Muscle layer of colon (tissue), 2 donors: ENCODE data around the gene TMIGD2.
"Not testable (repeated sequence)": the region's sequence is repeated elsewhere in the genome, so short reads cannot be mapped to it uniquely, and the experiment has no call there.

Experiments used
- H3K27ac ChIP-seq: one replicate; pipeline ENCODE4 v1.7.0; 2013; ENCODE audit warnings: low read depth, mild to moderate bottlenecking, low read length, moderate library complexity
- H3K27me3 ChIP-seq, 2 donors: one replicate each; pipeline ENCODE4 v1.7.0; 2013; ENCODE audit warnings: low read length in 2 of 2, mild to moderate bottlenecking in 2 of 2; ENCODE audit not compliant: insufficient read depth in 2 of 2, control insufficient read depth in 1 of 2
- H3K36me3 ChIP-seq: one replicate; pipeline ENCODE4 v1.7.0; 2013; ENCODE audit warnings: mild to moderate bottlenecking, low read length; ENCODE audit not compliant: insufficient read depth
- H3K4me1 ChIP-seq: one replicate; pipeline ENCODE4 v1.7.0; 2013; ENCODE audit warnings: mild to moderate bottlenecking, low read length; ENCODE audit not compliant: insufficient read depth
- H3K4me3 ChIP-seq, 2 donors: one replicate each; pipeline ENCODE4 v1.7.0; 2013; ENCODE audit warnings: low read length in 2 of 2, low read depth in 1 of 2, mild to moderate bottlenecking in 1 of 2, moderate library complexity in 1 of 2
- H3K9ac ChIP-seq: one replicate; pipeline ENCODE4 v1.7.0; 2013; ENCODE audit warnings: low read length
- H3K9me3 ChIP-seq: one replicate; pipeline ENCODE4 v1.7.0; 2013; ENCODE audit warnings: mild to moderate bottlenecking, low read length
- donor health status: abdominal sarcoma.
- donor health status: Adenocarcinoma of cecum.

TMIGD2 gene

DNA sequence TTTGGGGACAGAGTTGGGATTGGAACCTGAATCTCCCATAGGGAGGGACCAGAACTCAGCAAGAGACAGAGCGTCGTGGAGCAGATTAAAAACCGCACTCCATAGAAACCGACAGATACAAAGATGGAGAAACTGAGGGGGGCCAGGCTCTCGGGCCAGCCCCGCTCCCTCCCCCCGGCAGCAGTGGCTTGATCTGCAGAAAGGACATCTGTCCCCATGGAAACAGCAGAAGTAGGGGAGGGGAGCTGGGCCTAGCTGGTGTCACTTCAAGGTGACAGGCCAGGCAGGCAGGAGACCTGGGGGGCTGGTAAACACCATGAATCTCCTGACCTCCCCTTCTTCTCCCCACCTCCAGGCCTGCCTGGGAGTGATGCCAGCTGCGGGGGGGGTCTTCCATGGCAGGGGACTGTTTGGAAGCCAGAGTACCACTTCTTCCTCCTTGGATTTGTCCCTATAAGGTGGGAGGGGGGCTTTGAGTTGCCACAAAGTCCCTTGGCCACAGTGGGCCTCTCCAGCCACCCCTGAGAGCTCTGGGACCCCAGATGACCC, 10.9 kb downstream of the TMIGD2 start:
- Histone ChIP-seq H3K27me3 (peaks cover 0 to 3% of the 10 kb centered on the region in 2 donors), H3K27ac (no peak overlapping the region), H3K4me1 (no peaks in the 10 kb centered on the region), H3K9ac (no peak overlapping the region), H3K4me3 (no peak overlapping the region), H3K9me3 (no peaks in the 10 kb centered on the region), H3K36me3 (no peaks in the 10 kb centered on the region)

DNA sequence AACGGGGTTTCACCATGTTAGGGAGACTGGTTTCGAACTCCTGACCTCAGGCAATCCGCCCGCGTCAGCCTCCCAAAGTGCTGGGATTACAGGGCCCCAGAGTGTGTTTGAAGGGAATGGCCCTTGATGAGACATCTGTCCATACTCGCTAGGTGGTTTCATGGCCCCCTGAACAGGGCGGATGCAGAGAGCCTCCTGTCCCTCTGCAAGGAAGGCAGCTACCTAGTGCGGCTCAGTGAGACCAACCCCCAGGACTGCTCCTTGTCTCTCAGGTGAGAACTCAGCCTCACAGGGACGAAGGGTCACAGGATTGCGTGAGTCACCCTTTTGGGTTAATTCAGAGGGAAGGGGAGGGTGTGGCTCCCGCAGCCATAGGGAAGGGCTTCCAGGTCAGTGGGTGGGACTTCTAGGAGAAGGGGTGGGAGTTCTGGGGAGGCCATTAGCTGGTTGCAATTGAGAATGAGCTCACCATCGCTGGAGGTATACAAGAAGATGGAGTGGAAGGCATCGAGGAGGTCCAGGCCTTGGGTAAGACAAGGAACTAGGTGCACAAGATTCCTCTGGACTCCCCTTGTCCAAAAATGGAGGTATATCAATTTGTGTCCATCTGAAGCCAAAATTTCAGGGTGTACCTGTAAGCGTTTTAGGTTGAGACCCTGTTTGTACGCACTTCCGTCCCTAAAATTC, 14.0 kb downstream of the TMIGD2 start:
- Histone ChIP-seq H3K9ac (no peak overlapping the region), H3K4me3 (no peak overlapping the region), H3K9me3 (no peaks in the 10 kb centered on the region), H3K36me3 (no peaks in the 10 kb centered on the region), H3K27ac (no peak overlapping the region), H3K4me1 (no peaks in the 10 kb centered on the region), H3K27me3 (peaks cover 5 to 6% of the 10 kb centered on the region in 2 donors)

GRCh38 chr19:4286141-4286540, 16.0 kb downstream of the TMIGD2 start:
- not testable (repeated sequence) for H3K27ac ChIP-seq, H3K4me1 ChIP-seq, H3K36me3 ChIP-seq

GRCh38 chr19:4284974-4285373, 17.2 kb downstream of the TMIGD2 start:
- H3K4me3 ChIP-seq: no peak overlapping the region
- H3K9ac ChIP-seq: no peak overlapping the region

More at GRCh38 chr19:4286141-4286540, 16.0 kb downstream of the TMIGD2 start:
- not testable (repeated sequence) for H3K9ac ChIP-seq, H3K27me3 ChIP-seq, H3K4me3 ChIP-seq, H3K9me3 ChIP-seq

DNA sequence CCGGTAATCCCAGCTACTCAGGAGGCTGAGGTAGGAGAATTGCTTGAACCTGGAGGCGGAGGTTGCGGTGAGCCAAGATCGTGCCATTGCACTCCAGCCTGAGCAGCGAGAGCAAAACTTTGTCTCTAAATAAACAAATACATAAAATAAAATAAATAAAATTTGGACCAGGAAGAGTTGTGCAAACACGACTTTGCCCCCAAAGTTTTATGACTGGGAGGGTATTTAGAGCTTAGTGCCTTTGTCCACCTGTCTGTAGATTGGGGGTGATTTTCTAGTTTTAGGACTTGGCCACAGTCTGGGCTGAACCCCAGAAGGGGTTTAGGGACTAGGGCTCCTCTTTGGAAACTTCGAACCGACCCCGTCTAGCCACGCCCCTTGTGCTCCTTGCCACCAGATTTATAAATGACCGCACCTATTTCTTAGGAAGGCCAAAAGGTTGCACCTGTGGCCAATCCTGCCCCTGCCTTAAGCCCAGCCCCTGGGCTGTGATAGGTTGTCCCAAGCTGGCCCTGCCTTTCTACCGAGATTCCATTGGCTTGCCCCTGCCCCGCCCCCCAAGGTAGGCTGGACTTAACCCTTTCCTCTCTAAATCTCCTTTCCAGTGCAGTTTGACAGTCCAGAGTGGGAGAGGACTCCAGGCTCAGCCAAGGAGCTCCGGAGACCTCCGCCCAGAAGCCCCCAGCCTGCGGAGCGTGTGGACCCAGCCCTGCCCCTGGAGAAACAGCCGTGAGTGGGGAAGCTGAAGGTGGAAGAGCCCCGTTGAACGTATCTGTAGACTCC, 17.8 kb downstream of the TMIGD2 start:
- peaks cover 13 to 28% of the 10 kb centered on the region in 2 donors for H3K27me3 ChIP-seq
- H3K9me3 ChIP-seq: no peaks in the 10 kb centered on the region
- no peaks in the 10 kb centered on the region for H3K4me1 ChIP-seq
- no peak overlapping the region for H3K9ac ChIP-seq
- H3K27ac ChIP-seq: no peak overlapping the region
- no peaks in the 10 kb centered on the region for H3K36me3 ChIP-seq
- no peak overlapping the region for H3K4me3 ChIP-seq

More at GRCh38 chr19:4284974-4285373, 17.2 kb downstream of the TMIGD2 start:
- Histone ChIP-seq H3K4me1 (no peaks in the 10 kb centered on the region), H3K27me3 (peaks cover 8 to 22% of the 10 kb centered on the region in 2 donors), H3K36me3 (no peaks in the 10 kb centered on the region), H3K27ac (no peak overlapping the region), H3K9me3 (no peaks in the 10 kb centered on the region)

GRCh38 chr19:4279530-4280422, 22.4 kb downstream of the TMIGD2 start:
- no peak overlapping the region for H3K27ac ChIP-seq
- no peaks in the 10 kb centered on the region for H3K9me3 ChIP-seq
- no peaks in the 10 kb centered on the region for H3K4me1 ChIP-seq
- no peak overlapping the region for H3K4me3 ChIP-seq
- H3K9ac ChIP-seq: no peak overlapping the region
- peaks cover 12 to 40% of the 10 kb centered on the region in 2 donors for H3K27me3 ChIP-seq
- no peaks in the 10 kb centered on the region for H3K36me3 ChIP-seq

- H3K9me3 ChIP-seq: no peaks in the 10 kb centered on the region
- no peak overlapping the region for H3K4me3 ChIP-seq
- no peak overlapping the region for H3K27ac ChIP-seq
- no peaks in the 10 kb centered on the region for H3K36me3 ChIP-seq
- no peak overlapping the region for H3K9ac ChIP-seq
- no peaks in the 10 kb centered on the region for H3K4me1 ChIP-seq
- peaks cover 10 to 38% of the 10 kb centered on the region in 2 donors for H3K27me3 ChIP-seq
Measured at GRCh38 chr19:4279267-4279529, 23.0 kb downstream of the TMIGD2 start.

GRCh38 chr19:4278419-4279266, 23.5 kb downstream of the TMIGD2 start, which contains the start of gene SHD:
Gene SHD (plus strand): TSS chr19:4279266. CDS start chr19:4280064, 798 bp downstream.
- no peaks in the 10 kb centered on the region for H3K4me1 ChIP-seq
- no peak within 1 kb of the TSS for H3K9ac ChIP-seq
- no peak within 1 kb of the TSS for H3K4me3 ChIP-seq
- H3K36me3 ChIP-seq: no peaks in the 10 kb centered on the region
- H3K27me3 ChIP-seq: peaks cover 10 to 38% of the 10 kb centered on the region in 2 donors
- H3K9me3 ChIP-seq: no peaks in the 10 kb centered on the region
- no peak within 1 kb of the TSS for H3K27ac ChIP-seq

DNA sequence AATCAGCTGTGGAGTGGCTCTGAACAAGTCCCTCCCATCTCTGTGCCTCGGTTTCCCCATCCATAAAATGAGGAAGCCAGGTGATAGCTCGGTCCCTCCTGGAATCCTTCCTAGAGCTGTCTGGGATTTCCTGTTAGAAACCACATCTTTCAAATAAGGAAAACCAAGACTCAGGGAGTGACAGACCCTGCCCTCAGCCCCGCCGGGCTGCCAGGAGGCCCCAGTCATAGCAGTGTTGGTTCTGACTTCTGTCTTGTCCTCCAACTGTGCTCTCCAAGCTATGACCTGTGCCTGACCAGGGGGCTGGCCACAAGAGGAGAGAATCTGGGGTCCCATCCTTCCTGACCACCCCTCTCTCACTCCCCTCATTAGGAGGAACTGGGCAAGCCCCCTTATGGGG, 24.2 kb downstream of the TMIGD2 start:
- no peak overlapping the region for H3K4me3 ChIP-seq
- H3K27ac ChIP-seq: no peak overlapping the region
- H3K36me3 ChIP-seq: no peaks in the 10 kb centered on the region
- H3K27me3 ChIP-seq: peaks cover 10 to 38% of the 10 kb centered on the region in 2 donors
- no peaks in the 10 kb centered on the region for H3K4me1 ChIP-seq
- H3K9me3 ChIP-seq: no peaks in the 10 kb centered on the region
- no peak overlapping the region for H3K9ac ChIP-seq

- Histone ChIP-seq H3K9ac (no peak overlapping the region), H3K9me3 (no peaks in the 10 kb centered on the region), H3K27me3 (peaks cover 10 to 38% of the 10 kb centered on the region in 2 donors), H3K27ac (no peak overlapping the region), H3K4me1 (no peaks in the 10 kb centered on the region), H3K4me3 (no peak overlapping the region), H3K36me3 (no peaks in the 10 kb centered on the region)
Measured at GRCh38 chr19:4277191-4277696, 24.9 kb downstream of the TMIGD2 start.
